ENCODE data around the gene PAPSS1.

GRCh38 chr4:107643021-107643420, 77.0 kb downstream of the PAPSS1 start:
- TF ChIP-seq EZH2 (IDR thresholded peaks at IDR 0.05), result no peak
- TF ChIP-seq CTCF (IDR thresholded peaks at IDR 0.05), result no peak

Data from neural progenitor cell (in vitro differentiated cells).